GM18502 (cell line): Measurements from ENCODE around the gene SLIT3.

Experiments
- ATAC-seq: cut with Tn5 transposase; IDR thresholded peaks from one replicate; pipeline ENCODE4 v1.9.1; 2021; ENCODE audit warnings: mild to moderate bottlenecking; ENCODE audit not compliant: unreplicated experiment, poor library complexity

SLIT3 gene

DNA sequence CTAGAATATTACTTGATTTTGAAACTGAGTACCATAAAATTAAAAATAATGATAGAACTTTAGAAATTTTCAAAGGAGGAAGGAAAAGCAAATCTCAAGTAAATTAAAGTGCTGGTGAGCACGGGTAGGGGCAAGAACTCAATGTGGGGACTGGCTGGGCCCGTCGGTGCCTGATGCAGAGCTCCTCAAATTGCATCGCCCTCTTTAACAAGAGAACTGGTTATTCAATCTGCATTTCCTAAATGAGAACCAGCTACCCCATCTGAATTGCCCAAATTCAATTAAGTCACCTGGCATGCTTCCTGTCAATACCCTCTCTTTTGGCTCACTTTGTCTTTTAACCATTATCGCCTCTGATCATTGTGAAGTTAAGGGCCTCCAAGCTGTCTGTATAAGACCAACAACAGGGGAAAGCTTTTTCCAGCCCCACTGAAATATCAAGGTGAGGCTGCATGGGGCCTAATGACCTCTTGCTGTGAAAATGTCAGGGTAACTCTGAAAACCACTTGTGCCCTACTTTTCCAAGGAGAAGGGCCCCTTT, 316.7 kb downstream of the SLIT3 start:
- no peak for ATAC-seq

DNA sequence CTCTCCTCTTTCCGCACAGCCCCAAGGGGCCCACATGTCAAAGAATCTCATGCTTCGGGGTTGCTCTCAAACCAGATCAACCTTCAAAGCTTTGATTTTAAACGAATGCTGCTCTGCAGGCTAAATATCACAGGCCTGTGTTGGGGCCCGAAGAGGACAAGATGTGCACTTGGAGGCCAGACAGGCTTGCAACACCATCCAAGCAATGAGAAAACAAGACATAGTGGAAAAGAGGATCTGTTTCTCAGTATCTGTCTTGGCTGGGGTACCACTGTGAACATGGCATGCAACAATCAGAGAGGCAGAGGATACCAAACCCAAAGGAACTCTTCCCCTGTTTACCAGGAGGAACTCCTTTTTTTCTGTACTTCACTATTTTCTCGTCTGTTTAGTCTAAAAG, 321.8 kb downstream of the SLIT3 start:
- no peak for ATAC-seq

DNA sequence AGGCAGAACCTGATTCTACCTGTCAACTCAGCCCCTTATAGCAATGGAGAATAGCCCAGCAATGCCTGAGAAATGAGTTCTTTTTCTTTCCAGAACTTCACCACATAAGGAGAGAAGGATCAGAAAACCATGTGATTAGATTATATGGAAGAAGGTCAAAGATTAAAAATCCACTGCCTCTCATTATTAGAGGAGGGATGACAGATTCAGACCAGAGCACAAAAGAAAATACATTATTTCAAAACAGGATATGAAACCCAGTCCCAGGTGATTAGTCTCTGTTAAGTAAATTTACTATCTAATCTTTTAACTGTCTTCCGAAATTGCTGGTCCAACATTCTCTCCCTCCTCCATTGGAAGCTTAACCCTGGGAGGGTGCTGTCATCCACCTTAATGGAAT, 322.4 kb downstream of the SLIT3 start:
- no peak for ATAC-seq

DNA sequence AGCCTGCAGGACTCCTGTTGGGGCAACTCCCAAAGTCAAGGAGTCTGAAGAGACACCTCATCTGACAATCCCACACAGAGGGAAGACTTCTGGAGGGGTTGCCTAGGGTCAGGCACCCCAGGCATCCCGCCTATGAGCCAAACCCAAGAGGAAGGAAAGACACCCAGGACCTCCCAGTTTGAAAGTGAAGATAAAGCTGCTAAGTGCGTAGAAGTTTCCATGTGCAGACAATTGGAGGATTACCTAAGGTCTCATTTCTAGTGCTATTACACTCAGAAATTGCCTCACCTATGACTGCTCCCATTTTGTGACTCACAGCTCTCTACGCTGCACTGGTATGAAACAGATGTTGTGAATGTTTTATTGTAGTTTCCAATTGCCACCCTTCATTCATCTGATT, 322.9 kb downstream of the SLIT3 start:
- ATAC-seq = no peak

DNA sequence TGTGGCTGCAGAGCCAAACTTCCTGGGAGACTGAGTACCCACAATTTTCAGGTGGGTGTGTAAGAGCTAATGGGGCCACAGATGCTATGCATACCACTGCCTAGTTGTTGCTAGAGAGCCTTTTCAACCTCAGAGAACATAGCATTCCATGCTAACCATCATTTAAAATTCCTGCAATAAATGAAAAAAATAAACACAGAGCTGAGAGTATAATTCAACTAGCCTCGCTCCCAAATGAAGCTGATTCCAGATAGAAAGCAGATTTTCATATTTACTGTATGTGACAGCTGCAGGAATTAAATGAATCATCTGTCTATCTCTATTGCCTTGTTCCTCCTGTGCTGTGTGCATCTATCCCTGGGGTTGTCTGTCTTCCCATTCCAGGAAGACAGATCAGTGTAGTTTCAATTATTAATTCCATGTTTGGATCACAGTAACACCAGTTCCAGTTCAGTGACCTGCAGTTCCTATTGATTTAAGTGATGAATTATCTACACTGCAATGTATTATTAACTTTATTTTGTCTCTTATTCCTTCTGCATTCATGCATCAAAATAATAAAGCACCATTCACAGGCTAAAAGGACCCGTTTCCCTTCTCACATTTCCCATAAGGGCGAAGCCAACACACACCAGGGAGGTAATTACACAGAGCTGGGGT, 324.5 kb downstream of the SLIT3 start:
- ATAC-seq = no peak

DNA sequence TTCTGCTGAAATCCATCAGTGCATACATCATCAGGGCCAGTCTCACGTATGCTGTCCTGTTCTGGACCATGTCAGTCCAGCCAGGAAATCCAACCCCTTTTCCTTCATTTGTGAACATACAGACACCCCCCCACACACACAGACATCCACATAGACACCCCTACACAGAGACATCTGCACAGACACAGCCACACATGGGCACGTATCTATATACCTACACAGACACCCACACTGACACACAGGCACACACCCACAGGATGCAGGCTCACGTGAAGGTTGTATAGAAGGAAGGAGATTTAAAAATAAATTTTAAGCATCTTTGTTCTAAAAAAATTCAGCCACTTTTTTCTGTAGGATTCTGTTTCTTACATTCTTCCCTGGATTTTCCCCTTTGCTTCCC, 325.6 kb downstream of the SLIT3 start:
- no peak for ATAC-seq

DNA sequence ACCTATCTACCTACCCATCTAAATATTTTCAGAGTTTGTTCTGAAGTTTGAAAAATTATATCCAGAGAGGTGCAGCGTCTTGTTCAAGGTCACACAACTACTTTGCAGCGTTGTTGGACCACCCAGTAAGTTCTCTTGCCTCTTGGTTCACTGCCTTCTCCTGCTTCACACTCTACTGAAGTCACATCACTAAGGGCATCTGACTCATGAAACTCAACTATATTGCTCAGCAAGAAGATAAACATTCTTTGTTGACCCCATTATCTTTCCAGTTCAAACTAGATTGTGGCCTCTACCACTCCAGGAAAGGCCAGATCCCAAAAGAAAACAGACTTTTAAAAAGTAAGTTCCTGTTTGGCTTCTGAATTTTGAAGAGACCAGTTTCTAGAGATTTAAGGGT, 326.9 kb downstream of the SLIT3 start:
- no peak for ATAC-seq

DNA sequence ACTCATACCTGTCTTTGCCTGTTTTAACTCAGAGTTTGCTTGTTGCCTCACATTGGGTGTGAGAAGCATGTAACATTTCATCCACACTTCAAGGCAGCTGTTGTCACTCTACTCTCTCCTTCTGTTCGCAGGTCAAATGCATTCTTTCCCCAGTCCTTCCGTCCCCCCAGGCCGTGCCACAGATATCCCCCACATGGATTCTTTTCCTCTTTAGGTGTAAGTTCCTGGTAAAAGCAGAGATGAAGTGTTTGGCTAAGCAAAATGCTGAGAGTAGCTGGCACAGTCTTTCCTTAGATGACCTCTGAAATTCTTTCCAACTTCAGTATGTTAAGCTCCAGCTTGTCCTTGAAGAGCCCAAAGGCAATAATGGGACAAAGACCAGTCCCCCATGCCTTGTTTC, 328.2 kb downstream of the SLIT3 start:
- no peak for ATAC-seq

DNA sequence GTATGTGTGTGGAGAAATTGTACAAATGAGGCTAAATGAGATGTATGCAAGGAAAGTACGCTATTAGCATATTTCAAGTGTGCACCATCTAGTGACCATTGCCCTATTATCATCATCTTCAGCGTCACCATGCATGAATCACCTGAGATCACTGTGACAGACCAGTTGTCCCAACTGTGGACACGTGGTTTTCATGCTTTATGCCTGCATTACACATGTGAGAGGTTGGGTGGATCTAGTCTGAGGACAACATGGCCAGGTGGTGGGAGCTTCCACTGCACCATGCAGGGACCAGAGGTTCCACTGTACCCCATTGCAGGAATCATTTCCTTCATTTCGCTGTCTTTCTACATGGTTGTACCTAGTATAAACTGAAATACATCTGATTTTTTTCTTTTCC, 329.8 kb downstream of the SLIT3 start:
- ATAC-seq = no peak

DNA sequence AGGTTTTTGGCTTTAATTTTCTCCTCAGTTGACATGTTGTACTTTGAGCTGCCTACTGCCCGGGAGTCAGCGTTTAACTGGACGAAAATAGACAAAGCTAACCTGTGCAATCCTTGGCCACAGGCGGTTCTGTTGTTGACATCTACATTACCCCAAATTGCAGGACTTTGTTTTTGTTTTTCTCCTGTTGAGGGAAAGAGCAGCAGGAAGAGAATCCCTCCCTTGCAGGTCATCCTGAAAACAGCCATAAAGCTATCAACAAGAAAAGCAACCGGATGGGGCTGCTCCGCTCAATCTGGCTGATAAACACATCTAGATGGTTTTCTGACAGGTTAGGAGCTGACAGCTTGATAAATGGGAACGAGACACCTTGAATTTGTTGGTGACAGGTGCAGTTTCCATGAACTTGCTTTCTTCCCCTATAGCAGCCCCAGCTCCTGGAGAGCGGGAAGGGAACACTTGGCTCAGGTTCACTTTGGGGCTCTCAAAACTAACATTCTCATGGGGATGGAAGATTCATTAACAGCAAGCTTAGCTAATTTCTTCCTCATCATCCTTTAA, 331.5 kb downstream of the SLIT3 start:
- no peak for ATAC-seq

DNA sequence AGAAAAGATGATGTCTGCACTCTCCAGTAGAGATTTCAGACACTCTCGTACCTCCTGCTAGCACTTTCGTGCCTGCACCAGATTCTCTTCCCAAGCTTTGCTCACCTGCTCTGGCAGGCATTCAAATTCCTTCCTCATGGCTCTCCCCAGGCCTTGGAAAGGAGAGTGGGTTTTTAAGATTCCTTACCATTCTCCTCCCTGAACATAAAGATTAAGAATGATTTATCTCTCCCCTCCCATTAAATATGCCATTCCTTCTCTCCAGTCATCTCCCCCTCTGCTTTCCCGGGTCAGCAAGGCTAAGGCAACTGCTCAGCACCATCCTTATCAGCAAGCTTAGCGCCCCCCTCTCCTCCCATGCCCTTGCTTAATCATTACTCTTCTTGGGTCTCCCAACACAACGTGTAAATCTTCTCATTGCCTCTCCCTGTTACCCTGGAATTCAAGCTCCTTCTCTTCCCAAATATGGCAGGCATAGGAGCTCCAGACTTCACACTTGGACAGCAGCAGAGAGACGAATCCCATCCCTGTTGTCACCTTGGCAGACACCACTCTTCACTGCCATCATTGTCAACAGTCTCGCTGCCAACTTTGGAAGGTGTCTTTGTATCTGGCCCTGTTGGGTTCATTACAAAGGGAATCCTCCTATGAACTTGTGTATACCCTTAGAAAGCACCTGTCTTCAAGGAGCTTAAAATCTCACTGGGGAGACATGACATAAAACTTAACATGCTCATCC, 332.9 kb downstream of the SLIT3 start:
- ATAC-seq = no peak

DNA sequence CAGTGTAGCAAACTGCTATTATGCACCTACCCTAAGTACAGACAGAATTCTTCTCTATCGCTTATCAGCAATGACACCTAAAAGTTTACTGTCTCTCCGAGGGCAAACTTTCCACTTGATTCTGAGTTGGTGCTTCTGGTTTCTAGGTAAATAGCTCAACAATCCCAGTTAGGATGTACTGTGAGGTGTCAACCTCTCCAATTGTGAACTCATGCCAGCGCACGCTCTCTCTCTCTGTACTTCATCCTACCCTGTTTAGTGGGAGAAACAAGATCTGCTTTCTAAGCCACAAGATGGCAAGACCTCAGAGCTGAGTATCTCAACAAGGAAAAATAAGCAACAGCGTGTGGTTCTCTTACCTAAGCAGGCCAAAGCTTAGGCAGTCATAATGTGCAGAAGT, 335.3 kb downstream of the SLIT3 start:
- no peak for ATAC-seq

DNA sequence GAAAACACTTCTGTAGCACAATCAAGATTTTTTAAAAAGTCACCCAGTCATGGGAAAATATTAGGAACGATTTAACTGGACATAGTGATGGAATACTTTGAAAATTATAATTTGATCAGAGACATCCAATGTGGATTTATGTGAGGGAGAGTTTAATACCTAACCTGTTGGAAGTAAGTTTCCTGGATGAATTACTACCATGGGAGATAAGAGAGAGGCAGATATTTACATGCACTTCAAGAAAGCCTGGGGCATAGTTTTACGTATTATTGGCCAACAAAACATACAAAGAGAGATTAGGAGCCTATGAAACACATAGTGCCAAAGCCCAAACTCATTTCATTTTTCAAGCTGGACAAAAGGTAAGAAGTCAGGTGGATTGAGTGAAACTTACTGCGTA, 336.8 kb downstream of the SLIT3 start:
- ATAC-seq = no peak

DNA sequence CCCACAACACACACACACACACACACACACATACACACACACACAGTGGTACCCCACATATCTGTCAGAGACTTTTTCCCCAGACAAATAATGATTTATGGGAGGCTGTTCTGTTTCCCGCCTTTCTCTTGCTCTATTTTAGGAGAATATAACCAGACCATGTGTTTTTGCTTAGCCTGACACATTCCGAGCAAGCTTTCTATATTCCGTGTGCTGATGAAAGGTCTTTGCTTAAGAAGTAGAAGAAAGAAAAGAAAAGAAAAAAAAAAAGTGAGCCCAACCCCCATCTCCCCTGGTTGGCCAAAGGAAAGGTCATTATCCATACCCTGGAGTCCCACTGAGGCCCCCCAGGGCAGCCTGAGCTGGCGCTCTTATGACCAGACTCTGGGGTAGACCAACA, 338.6 kb downstream of the SLIT3 start:
- ATAC-seq = no peak

DNA sequence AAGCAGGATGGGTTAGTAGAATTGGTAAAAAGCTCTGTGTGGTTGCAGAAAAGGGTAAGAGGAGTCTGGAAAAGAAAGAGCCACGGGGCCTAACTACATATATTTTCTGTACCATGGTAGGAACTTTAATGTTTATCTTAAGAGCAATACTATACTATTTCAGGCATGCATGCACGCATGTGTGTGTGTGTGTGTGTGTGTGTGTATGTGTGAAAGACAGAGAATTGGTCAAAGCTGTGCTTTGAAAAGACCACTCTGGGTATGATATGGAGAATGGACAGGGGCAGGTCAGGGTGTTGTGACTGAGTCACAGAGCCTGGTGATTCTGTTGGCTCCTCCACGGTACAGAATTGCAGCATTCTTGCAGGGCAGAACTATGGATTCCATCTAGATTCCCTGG, 339.3 kb downstream of the SLIT3 start:
- no peak for ATAC-seq

DNA sequence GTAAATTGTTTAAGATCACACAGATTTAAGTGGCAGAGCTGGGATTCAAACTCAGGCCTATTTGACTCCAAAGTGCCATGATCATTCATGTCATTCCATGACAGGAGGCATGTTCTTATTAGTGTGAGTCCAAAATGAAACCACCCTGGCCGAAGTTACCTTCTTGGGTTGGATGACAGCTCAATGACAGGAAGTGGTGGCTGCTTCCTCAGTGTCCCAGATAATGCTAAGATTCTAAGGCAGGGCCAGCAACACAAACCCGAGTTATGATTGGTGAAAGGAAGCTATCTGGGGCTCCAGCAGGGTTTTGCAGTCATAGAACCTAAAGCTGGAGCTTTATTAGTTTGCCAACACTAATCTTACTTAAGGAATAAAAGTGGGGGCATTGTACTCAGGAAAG, 340.4 kb downstream of the SLIT3 start:
- no peak for ATAC-seq

DNA sequence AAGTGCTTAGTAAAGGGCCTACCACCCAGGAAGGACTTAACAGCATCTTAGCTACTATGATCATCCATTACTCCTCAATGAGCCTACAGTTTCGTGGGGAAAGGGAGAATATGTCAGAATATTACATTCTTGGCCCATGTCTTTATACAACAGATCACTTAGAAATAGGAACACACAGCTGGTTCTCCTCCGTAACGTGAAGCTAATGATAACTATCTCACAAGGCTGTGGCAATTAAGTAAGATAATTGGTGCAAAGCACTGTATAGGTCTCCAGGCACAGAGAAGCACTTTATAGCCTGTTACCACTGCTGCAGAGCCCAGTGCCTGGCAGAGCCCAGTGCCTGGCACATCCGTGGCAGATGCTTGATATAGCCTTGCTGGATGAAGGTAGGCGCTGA, 347.6 kb downstream of the SLIT3 start:
- ATAC-seq = no peak

DNA sequence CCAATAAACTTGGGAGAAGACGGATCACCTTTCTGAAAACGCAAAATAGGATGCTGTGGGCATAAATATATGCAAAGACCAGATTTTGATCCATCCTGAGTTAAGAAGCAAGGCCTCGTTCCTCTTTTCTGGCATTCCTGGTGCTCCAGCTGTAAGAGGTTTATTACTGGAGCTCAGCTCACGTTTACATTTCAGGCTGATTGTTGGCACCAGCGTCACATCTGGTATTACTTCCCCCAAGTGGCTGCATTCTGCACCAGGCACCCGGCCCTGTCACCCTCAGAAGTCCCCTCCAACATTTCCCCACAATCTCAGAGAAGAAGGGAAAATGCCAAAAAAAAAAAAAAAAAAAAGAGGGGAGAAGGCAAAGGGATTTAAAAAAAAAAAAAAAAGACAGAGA, 348.7 kb downstream of the SLIT3 start:
- ATAC-seq = no peak

DNA sequence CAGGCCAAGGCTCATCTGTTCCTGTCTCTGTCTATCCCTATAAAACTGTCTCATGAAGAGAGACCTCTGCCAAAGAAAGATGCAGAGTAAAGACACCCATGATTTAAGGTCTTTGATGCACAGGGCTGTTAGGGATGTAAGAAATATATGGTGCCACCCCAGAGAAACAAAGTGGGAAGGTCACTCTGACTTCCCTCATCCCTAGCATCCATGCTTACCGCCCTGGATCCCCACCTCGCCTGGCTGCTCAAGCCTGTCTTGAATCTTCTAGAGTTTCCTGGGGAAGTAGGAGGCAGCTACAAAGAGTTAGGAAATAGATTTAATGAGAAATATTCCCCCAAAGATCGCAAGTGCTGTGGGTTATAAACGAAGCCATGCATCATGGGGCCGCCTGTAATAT, 349.2 kb downstream of the SLIT3 start:
- ATAC-seq = no peak

DNA sequence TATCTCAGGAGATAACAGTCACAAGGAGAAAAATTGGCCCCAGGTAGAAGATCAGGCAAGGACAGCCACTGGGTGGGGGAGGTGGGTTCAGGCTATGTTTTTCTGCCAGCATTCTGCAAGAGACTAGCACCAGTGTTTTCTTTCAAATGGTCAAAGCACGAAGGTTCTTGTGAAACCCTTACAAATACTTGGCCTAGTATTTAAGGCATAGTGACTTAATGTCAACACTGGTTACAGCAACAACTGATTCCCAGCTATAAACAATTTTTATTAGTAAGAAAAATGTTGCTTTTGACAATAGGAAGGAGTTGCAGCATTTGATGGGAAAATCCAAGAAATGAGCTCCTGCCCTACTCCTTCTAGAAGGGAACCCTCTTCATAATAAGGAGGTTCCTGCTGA, 349.6 kb downstream of the SLIT3 start:
- ATAC-seq = no peak

DNA sequence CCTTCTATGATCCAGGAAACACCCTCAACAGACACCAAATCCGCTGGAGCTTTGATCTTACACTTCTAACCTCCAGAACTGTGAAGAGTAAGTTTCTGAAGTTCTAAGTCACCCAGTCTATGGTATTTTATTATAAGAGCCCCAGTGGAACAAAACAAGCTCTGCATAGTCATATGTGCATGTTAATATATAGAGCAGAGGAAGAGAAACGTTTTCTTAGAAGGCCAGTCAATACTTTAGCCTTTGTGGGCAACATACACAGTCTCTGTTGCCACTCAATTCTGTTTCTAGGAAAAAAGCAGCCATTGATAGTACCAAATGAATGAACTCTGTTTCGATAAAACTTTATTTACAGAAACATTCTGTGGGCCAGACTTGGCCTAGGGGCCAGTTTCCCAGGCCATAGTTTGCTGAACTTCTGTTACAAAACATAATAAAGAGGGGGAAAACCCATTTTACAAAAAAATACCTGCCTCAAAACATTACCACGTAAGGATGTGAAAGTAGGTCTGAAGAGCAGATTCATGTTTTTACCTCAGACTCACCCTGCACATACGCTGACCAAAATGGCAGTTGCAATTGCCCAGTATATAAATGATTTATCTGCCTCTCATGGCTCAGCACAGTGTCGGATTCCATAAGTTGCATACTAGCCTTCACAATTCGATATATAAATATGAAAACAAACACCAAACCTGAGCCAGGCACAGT, 350.5 kb downstream of the SLIT3 start:
- no peak for ATAC-seq
